AG08396 (cell line): ENCODE data around the gene XPOT.
"Not testable (repeated sequence)": the region's sequence is repeated elsewhere in the genome, so short reads cannot be mapped to it uniquely, and the experiment has no call there.

Source experiments
- DNase-seq: peaks from one replicate; pipeline ENCODE4 v3.0.0; 2012; ENCODE audit warnings: low spot score, mixed read lengths

The XPOT gene, protein sequence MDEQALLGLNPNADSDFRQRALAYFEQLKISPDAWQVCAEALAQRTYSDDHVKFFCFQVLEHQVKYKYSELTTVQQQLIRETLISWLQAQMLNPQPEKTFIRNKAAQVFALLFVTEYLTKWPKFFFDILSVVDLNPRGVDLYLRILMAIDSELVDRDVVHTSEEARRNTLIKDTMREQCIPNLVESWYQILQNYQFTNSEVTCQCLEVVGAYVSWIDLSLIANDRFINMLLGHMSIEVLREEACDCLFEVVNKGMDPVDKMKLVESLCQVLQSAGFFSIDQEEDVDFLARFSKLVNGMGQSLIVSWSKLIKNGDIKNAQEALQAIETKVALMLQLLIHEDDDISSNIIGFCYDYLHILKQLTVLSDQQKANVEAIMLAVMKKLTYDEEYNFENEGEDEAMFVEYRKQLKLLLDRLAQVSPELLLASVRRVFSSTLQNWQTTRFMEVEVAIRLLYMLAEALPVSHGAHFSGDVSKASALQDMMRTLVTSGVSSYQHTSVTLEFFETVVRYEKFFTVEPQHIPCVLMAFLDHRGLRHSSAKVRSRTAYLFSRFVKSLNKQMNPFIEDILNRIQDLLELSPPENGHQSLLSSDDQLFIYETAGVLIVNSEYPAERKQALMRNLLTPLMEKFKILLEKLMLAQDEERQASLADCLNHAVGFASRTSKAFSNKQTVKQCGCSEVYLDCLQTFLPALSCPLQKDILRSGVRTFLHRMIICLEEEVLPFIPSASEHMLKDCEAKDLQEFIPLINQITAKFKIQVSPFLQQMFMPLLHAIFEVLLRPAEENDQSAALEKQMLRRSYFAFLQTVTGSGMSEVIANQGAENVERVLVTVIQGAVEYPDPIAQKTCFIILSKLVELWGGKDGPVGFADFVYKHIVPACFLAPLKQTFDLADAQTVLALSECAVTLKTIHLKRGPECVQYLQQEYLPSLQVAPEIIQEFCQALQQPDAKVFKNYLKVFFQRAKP

DNA sequence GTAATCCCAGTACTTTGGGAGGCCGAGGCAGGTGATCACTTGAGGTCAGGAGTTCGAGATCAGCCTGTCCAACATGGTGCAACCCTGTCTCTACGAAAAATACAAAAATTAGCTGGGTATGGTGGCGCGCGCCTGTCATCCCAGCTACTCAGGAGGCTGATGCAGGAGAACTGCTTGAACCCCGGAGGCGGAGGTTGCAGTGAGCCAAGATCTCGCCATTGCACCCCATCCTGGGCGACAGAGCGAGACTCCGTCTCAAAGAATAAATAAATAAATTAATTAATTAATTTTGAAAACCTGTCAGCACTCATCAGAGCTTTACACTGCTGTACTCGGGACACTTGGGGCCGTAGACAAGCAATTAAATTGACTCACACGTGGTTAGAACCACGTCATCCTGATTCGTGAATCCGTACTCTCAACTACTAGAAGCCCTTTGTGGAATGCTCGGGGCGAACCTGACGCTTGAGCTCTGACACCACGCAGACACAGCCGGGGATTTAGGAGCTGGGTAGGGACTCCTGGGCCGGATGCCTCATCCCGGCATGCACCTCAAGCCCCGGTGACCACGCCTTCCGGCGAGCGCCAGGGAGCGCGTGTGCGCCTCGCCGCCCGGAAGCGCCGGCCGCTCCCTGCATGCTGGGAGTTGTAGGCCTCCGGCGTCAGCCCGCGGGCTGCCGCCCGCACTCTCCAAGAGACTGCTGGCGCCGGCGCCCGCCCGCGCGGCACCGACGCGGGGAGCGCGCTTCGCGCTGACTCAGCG lies at the start of gene XPOT:
Gene XPOT, plus strand, starts transcription at position 686 of the 763 bp plus-strand sequence. CDS start 5,644 bp downstream, outside the sequence.
- DNase-seq: peak; percentile 97

DNA sequence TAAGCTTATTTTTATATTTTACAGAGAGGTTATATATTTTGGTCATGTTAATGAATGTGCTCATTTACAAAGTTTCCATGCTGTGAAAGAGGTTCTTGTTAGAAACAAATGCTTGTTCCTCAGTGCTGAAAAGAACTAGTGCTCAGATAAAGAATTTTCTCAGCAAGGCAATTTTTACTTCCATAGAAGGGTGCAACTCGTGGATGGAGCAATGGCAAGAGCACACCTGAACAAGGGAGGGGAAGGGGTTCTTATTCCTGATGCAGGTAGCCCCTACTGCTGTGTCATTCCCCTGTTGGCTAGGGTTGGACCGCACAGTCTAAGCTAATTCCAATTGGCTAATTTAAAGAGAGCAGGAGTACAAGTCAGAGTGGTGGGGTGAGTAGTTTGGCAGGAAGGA lies 48.0 kb upstream of the XPOT start:
- DNase-seq: not testable (repeated sequence)

DNA sequence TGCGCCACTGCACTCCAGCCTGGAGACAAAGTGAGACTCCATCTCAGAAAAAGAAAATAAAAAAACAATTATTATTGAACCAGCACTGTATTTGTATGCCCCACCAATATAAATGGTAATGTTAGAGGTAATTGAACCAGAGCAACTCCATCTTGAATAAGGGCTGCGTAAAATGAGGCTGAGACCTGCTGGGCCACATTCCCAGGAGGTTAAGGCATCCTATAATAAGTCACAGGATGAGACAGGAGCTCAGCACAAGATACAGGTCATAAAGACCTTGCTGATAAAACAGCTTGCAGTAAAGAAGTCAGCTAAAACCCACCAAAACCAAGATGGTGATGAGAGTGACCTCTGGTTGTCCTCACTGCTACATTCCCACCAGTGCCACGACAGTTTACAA lies 43.0 kb upstream of the XPOT start:
- not testable (repeated sequence) for DNase-seq

DNA sequence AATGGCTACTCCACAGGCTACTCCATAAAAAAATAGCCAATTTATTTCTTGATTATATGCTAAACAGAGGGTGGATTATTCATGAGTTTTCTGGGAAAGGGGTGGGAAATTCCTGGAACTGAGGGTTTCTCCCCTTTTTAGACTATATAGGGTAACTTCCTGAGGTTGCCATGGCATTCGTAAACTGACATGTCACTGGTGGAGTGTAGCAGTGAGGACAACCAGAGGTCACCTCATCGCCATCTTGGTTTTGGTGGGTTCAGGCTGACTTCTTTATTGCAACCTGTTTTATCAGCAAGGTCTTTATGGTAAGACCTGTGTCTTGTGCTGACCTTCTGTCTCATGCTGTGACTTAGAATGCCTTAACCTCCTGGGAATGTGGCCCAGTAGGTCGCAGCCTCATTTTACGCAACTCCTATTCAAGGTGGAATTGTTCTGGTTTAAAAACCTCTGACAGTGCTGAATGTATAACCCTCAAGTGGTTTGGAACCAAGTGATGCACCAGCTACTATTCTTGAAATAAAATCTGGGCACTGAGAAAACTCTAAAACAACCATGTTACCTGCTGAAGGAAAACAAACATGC lies 41.4 kb upstream of the XPOT start:
- no peak for DNase-seq

DNA sequence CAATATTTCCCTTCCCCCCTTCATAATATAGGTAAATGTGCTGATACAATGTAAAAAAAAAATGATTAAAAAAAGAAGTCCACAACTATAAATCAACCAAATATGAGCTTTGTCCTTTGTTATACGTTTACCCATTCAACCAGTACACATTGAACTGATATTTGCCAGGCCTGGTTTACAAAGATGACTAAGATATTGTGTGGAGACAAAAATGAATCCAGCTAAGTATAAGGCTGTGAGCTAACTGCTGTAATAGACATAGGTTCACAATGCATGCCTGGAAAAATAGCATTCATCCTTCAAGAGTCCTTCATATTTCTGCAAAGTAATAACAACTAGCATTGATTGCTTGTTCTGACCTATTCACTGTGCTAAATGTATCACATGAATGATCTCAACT lies 20.5 kb upstream of the XPOT start:
- DNase-seq: no peak

DNA sequence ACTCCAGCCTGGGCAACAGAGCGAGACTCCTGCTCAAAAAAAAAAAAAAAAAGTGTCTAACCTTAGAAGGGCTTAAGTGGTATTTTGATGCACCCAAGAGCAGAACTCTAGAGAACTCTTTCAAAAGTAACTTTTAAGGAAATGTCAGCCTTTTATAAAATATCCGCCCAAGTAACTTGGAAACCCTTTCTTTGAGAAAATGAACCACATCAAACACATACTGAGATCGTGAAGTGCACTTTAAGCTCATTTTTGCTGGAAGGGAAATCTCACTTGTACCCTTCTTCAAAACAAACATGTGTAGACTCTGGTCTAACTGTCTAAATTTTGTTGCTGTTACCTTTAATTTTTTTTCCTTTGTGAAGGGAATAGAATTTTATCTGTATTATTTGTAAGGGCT lies 19.2 kb upstream of the XPOT start:
- DNase-seq: no peak

DNA sequence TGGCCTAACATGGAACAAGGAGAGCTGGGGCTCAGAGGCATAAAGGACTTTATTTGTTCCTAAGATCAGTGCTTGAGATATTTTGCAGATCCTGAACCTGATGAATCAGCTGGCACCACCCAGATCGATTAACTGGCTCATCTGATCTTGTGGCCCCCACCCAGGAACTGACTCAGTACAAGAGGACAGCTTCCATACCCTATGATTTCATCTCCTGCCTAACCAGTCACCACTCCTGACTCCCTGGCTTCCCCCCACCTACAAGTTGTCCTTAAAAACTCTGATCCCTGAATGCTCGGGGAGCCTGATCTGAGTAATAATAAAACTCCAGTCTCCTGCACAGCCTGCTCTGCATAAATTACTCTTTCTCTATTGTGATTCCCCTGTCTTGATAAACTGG lies 18.7 kb upstream of the XPOT start:
- DNase-seq: no peak

DNA sequence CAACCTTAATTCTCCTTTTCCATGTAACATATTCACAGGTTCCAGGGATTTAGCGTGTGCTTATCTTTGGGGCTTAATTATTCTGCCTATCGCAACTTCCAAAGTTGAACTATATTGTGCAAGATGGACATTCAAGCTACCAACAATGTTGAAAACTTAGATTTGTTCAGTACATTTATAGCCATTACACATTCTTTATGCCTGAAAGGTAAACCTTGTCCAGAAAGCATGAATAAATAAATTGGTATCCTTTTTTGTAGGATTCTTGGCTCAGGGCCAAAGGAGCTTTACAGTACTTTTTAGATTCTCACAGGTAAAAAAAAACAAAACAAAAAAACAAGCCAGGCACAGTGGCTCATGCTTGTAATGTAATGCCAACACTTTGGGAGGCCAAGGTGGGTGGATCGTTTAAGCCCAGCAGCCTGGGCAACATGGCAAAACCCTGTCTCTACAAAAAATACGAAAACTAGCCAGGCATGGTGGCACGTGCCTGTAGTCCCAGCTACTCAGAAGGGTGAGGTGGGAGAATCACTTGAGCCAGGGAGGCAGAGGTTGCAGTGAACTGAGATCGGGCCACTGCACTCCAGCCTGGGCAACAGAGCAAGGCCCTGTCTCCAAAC lies 16.9 kb upstream of the XPOT start:
- DNase-seq: no peak

DNA sequence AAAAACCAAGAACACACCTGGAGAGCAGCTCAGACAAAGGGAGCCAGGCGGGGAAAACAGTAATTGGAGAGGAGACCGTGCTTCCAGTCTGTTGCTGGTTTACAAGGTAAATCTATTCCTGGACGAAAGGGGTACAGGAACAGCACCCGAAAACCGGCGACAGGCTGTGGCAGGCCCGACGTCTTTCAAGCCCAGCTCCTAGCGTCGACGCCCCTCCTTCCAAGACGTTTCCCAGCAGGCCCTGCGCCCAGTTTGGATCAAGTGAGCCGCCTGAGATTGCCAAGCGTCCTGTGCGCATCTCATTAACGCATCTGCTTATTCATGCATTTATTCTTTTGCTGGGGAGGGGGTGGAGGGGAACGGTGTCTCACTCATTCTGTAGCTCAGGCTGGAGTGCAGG lies 15.0 kb upstream of the XPOT start:
- DNase-seq: no peak

DNA sequence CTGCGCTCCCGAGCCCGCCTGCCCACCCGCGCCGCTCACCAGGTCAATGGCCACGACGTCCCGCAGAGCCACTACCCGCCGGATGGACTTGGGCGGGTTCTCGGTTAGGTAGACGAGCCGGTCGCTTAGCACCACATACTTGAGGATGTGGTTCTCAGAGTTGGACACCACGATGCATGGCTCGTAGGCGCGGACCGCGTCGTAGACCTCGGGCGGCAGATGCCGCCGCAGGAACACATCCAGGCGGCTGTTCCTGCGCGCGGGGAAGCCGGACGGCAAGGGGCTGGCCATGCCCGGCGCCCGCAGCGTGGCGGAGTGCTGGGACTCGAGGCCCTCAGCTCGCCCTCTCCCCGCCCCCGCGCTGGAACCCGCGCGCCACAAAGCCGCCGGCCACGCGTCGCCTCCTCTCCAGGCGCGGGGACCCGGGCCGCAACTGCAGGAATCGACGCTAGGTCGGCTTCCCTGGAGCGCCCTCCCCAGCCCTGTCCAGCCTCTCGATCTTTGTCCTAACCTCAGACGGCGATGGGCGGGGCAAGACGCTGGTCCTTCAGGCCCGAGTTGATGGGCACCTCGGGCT lies 13.8 kb upstream of the XPOT start, which contains the start of gene C12orf56:
Gene C12orf56, minus strand, starts transcription at position 484 of the 577 bp plus-strand sequence. Its CDS starts 193 bp downstream, at position 291.
- DNase-seq: peak; percentile 53

DNA sequence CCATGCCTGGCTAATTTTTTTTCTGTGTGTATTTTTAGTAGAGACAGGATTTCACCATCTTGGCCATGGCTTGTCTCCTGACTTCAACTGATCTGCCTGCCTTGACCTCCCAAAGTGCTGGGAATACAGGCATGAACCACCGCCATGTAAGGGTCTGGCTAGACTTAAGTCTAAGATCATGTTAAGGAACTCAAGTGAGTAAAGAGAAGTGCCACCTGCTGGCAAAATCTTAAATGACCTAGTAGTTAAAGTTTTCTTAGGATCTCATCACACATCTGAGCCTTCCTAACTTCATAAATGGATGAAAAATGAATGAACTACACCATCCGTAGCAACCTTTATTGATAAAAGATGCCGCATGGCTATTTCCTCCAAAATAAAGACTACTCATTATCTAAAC lies 12.0 kb upstream of the XPOT start:
- peak; percentile 56 for DNase-seq

DNA sequence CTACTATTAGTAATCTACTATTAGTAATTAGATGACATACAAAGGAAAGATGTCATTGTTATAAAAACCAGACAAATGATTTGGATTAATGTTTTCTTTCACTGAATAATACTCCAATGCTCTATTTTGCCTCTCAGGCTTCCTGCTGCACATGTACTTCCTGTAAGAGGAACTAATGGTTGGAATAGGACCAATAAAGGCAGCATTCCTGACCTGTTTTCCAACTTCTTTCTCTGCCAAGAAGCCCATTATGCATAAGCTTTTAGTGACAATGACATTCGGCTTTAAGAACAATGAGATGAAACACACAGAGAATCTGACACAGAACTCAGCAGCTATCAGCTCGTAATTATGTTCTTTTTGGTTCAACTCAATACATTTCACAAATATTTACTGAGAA lies 8.5 kb upstream of the XPOT start:
- no peak for DNase-seq

DNA sequence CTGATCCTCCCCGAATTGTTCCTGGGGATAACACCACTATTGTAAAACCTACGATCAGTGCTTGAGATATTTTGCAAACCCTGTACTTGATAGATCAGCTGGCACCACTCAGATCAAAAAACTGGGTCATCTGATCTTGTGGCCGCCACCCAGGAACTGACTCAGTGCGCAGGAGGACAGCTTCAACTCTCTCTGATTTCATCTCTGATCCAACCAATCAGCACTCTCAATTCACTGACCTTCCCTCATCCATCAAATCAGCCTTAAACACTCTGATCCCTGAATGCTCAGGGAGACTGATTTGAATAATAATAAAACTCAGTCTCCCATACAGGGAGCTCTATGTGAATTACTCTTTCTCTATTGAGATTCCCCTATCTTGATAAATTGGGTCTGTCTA lies 4.2 kb upstream of the XPOT start:
- peak; percentile 49 for DNase-seq

DNA sequence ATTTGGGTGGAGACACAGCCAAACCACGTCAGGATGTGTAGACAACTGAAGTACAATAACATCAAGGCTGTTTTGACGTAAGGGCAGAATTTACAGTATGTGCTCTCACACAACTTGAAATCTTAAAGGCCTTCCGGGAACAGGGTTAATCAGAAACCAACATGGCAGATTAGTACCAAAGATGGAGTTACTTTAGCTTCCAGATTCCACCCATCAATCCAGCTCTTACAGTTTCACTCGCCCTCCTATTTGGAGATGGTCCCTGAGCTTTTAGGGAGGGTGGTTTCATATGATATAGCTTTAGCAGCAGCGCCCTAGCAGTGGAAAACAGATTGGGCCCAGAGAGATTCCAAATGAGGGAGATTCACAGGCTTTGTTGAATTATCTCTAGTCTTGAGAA lies 2.0 kb upstream of the XPOT start:
- no peak for DNase-seq

DNA sequence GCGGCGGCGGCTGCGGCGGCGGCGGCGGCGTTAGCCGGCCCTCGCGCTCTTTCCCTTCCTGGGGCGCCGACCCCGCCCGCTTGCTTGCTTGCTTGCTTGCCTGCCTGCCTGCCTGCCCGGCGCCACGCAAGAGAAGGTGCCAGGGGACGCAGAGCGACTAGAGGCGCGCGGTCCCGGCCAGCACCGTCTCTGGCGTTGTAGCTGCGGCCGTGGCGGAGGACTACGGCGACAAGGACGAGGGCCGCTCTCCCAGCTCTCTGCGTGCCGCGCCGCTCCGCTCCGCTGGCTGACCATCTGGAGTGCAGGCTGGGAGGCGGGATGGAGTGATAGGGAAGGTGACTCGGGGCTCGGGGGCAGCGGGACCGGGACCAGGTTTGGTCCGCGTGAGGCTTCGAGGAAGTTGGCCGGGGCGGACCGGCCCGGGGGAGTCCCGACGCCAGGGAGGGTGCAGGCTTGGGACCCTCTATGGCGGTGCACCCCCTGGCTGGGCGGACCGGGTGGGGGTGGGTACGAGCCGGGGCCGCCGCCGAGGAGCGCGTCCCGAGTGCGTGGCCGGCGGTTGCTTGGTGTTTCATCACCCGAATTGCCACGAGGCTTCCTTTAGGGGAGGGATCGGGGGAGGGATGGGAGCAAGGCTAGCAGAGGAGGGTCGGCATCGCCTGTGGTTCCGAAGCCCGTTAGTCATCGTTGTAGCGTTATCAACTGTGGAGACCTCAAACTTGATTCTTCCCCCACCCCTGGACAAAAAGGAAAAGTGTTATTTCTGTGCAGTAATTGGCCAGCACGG lies 471 bp downstream of the XPOT start:
- DNase-seq: peak; percentile 81

DNA sequence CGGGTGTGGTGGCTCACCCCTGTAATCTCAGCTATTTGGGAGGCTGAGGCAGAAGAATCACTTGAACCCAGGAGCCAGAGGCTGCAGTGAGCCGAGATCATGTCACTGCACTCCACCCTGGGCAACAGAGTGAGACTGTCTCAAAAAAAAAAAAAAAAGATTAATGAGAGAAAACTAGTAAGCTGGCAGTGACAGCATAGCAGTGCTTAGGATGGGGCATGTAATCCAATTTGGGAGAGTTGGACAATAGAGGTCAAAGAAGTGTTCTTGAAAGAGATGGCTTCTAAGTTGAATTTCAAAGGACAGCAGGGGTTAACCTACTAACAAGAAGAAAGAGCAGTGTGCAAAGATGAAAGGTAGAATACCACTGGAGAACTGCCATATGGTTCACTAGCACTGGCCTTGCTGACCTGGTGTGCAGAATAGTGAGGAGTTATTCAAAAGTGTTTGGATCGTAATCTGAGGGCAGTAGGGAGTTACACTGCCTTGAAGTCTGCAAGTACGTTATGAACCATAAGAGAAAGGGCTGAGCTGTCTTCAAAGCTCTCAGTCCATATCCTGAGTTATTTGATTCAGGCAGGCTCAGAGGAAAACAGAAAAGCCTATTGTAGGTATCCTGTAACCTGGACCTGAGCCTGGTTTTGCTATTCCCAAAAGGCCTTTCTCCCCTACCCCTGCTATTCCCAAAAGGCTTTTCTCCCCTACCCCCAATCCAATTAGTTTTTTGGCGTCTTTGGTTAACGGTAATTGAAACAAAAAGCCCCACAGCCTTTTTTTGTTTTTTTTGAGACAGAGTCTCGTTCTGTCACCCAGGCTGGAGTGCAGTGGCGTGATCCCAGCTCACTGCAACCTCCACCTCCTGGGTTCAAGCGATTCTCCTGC lies 3.4 kb downstream of the XPOT start:
- DNase-seq: no peak

DNA sequence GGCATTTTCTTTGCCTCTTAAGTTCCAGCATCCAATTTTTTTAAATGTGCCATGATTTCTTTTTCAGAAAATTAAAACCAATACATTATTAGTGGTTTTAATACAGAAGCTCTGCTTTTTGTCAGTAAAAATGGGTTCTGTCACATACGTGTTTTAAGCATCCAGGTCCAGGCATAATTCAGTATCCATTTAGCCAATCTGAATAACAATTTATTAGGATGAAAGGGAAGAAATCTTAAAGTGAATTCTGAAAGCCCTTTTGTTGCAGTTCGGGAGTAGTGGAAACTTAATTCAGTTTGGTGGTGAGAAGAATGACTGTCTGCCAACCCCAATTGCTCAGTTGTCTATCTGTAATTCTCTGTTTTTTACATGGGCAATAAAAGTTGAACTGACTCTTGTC lies 7.2 kb downstream of the XPOT start:
- no peak for DNase-seq

DNA sequence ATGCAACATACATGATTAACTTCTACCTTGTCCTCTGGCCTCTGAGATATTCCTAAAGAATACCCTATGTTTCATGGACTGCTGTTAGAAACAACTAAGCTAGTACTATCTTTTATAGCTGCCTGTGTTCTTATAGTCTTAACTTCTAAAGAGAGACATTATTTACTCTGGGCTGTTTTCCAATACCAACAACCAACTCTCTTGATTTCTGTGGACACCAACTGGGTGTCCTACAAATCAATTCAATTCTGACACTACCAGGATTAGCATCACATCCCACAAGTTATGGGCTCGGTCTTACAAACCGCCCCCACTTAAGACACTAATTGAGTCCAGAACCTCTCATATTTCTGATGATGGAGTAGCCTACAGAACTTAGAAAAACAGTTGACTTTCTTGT lies 8.3 kb downstream of the XPOT start:
- DNase-seq: no peak

DNA sequence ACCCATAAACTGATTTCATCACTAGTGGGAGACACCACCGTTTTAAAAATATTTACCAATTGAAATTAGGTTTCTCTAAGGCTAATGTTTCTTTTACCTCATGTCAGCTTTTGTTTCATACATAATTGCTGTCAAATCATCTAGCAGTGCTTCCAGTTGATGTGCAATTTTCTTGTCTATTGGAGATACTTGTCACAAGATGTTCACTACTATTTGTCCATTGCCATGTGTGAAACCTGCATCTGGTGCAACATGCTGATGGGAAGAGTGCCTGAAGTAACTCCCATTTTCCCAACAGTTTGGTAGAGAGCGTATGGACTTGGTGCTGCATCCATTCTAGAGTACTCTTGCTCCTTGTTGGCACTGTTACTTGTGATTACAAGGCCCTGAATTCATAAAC lies 9.7 kb downstream of the XPOT start:
- no peak for DNase-seq
